D341Med (cell line): Measurements from ENCODE around the gene C12orf42.

Experiments
- DNase-seq: peaks from one replicate; pipeline ENCODE4 v3.0.0; 2012; ENCODE audit warnings: low spot score

Gene C12orf42

DNA sequence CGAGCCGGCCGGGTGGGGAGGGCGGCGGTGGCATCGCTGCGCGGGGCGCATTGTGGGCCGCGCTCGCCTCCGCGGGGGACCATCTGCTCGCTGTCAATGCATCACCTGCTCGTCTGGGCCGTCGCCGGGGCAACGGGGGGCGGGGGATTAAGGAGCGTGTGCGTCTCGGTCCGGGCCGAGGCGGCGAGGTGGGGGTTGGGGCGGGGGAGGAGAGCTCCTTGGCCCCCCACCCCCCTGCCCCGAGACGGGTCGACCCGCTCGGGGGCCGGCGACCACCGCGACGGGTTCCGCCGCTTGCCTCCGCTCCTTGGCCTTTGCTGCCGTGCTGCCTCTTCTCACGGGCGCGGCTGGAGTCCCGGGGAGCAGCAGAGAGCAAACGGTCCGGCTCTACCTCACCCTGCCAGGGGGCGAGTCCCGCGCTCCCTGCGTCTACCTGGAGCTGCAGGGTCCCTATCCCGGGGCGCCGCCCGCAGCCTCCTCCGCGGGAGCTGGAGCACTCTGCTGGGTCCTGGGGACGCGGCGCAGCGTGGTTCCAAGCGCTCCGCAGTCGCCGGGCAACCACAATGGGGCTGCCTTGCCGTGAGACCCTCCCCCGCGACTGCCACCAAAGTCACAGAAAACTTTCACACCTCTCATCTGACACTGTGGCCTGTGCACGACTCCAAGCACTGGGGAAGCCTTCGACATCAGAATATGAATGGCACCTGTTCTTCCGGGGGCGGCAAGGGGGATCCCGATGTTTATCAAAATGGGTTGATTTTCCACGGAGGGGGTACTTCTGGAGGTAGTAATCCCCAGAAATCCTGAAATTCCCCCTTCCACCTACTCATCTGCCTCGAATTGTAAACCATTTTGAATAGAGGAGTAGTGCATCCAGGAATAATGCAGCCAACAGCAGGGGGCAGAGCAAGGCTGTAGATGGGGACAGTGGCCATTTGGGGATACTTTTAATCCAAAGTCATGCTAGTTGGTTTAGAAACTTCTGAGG lies at the start of gene C12orf42:
C12orf42 (minus strand) TSS at position 500 of the 988 bp plus-strand sequence. CDS start 17,542 bp downstream, outside the sequence.
- DNase-seq = peak; percentile 87

DNA sequence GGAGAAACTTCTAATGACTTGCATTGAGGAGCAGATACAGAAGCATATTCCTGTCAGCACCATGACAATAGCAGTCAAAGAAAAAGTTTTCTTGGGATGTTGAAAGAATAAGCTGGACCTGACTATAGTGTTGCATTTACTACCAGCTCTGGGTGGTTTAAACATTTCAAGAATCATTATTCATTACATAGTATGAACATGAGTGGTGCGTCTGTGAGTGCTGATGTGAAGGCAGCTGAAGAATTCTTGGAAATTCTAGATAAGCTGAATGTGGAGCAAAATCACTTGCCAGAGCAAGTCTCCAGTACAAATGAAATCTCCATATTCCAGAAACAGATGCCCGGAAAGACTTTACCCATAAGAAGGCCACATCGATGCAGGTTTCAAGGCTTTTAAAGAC lies 46.3 kb upstream of the C12orf42 start:
- no peak for DNase-seq

DNA sequence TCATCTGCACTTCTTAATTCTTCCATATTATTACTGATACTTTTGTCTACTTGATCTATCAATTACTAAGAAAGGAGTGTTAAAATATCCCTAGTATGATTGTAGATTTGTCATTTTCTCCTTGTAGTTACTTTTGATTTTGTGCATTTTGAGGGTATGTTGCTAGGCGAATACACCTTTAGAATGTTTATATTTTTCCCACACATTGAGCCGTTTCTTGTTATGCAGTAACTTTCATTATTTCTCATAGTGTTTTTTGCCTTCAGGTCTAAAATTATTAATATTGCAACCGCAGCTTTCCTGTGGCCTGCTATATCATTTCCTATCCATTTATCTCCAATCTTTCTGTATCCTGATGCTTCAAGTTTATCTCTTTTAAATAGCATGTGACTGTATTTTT lies 44.6 kb upstream of the C12orf42 start:
- DNase-seq = no peak

DNA sequence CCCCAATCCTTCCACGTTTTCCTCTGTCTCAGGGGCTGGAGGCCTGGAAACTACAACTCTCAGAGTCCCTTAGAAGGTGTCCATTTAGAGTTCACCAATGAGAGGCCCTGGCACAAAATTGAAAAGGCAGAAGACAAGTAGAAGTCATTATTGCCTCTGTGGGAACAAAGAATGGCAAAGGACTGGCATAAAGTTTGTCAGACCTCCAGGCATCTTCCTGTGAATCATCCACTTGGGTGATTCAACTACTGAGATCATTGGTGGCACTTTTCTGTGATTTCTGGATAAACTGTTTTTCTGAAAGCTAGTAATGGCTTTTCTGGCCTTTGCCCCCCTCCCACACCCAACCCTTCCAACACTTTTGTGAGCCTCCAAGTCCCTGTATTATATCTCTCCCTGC lies 42.6 kb upstream of the C12orf42 start:
- DNase-seq = no peak

DNA sequence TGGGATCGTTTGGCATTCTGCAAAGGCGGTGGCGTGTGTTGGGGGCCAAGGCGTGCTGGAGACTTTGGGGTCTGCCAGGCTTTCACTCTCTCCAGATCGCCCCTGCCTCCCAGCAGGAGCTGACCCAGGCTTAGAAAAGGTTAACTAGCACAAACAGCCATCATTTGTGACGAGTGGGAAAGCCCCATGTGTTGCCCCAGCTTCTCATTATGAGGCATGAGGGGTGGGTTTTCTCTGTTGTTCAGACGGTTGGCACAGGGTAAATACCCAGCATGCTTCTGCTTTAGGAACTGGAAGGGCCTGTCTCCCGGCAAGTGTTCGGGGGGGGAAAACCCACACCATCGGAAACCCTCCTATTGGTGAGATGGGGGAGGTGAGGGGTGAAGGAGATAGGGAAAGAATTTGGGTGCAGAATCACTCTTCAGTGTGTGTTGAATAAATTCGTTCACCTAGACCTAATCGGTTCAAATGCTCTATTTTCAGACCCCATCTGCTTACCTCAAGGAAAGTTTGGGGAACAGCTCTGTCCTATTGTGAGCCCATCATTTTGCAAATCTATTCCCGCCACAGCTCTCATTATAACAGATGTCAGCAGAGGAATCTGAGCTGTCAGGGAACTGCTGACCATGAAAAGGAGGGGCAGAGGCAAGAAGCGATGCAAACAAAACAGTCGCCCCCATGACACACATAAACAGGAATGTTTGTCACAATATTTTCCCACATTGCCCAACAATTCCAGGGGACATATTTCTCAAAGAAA lies 34.7 kb upstream of the C12orf42 start:
- no peak for DNase-seq

DNA sequence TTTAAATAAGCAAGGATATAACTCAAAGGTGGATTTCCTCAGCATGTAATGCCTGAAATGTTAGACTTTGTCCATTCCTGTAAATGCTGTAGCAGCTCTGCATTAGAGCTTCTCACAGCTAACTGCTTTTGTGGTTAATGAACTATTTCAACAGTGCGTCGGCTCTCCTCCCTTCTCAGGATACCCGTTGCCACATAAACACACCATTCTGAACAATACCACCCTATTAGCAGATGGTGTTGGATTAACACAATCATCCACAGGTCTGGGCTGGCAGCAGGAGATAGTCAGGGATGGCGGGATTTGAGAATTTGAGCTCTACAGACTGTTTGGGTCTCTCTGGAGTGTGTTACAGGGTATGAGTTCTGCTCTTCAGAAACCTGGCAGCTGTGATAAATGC lies 33.5 kb upstream of the C12orf42 start:
- DNase-seq = peak; percentile 66

DNA sequence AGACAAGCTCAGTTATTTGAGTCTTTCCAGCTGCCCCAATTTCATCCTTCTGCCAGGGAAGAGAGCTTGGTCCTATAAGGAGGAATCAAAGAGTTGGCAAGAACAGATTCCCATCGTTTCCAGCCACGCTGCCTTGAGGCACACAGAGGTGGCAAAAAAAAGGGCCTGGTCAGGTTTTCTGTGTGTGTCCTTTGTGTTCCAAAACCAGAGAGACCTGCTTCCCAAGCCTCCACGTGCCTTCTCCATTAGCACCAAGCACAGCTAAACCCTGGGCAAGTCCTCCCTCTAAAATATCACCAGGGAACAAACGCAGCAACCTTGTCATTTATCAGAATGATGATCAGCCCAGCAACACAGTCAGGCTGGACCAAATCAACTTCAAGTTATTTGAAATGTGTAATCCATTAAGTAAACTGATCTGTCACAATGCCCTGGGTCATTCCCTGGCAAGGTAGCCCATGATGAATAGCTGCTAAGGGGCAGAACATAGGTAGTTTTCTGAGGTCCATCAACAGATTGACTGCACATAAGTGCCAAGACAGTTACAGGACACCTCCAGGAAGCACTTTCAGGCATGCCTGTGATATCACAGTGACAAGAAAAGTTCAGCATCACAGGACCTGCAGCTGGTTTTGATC lies 28.6 kb upstream of the C12orf42 start:
- no peak for DNase-seq

DNA sequence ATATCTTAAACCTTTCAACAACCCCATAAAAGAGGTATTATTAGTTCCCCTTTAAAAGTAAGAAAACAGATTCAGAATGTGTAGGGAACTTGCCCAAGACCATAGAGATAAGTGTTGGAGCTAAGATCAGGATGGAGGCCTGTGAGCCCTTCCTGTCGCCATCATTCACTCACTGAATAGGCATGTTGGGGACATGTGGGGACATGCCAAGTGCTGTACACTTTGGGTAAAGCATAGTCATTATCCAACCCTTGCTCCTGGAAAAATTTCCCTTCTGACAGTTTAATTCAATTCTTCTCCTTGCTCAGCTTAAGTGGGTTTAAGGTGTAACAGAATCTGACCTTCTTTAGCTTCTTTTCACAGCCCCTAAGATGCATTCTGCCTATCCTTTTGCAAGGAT lies 28.0 kb upstream of the C12orf42 start:
- no peak for DNase-seq

DNA sequence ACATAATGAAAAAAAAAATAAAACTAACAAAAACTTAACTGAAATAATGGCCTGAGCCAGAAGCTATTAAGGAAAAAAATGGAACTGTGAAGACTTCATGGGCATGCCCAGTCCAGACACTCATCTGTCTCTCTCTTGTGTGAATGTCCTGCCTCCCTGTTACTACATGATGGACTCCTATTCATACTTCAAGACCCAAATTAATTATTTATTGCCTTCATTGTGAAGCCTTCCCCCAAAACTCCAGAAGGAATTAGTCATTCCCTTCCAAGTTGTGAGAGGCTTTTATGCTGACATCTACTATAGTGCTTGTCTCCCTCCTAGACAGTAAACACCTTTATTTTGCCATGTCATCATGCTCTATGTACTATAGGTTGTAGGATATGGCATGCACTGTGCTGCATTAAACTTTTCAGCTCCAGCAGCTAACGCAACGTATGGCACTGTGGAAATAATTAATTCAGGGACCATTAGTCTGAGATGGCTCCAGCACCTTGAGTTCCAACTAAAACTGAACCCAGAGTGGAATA lies 25.0 kb upstream of the C12orf42 start:
- DNase-seq = no peak

DNA sequence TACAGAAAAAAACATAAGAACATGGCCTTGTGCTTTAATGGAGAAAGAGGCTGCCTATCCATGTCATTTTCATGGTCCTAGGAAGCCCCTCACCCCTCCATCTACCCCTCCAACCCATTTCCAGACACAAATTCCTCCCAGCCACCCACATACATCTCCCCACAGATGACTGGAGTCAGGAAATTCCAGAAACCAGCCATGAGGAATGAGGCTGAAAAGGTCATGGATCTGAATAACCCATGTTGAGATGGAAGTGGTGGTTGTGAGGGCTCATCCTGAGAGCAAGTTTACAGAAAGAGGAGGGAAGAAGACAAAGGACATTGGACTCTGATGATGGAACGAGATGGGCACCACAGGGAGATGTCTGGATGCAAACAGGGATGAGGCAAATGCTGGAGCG lies 23.9 kb upstream of the C12orf42 start:
- no peak for DNase-seq

DNA sequence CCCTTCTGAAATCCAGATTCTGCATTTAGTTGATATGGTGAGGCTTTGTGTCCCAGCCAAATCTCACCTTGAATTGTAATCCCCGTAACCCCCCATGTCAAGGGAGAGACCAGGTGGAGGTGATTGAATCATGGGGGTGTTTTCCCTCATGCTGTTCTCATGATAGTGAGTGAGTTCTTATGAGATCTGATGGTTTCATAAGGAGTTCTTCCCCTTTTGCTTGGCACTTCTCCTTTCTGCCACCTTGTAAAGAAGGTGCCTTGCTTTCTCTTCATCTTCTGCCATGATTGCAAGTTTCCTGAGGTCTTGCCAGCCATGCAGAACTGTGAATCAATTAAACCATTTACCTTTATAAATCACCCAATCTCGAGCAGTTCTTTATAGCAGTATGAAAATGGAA lies 23.1 kb upstream of the C12orf42 start:
- DNase-seq = no peak

DNA sequence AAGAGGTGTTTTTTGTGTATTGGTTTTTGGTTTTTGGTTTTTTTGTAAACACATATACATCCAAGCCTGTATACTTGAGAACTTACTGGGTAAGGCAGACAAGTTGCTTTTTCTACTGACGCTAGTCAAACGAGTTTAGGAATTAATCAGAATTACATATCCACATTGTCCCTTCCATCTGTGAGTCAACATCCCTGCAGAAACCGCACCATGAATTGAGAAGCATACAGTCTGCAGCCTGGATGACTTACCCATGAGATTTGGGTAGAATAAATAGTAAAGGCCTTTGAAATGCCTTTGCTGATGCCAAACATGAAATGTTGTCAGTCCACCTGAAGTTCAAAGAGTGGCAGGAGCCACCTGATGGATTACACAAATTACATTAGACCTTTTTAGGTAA lies 21.4 kb upstream of the C12orf42 start:
- no peak for DNase-seq

DNA sequence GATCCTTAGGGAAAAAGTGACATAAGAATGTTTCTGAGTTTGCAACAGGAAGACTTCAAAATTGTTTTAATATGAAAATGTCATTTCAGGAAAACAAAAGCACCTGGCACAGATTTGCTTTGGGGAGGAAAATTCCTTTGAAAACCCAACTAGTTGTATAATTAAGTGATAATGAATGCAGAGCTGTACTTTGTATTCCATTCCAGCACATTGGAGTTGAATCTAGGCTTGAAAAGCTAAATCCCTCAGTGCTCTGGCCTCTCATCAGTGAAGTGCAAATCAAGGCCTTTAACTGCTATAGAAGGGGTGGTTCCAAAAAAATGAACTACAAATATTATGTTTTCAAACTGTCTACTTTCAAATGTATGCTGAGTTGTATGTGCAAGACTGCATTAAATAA lies 19.6 kb upstream of the C12orf42 start:
- no peak for DNase-seq

DNA sequence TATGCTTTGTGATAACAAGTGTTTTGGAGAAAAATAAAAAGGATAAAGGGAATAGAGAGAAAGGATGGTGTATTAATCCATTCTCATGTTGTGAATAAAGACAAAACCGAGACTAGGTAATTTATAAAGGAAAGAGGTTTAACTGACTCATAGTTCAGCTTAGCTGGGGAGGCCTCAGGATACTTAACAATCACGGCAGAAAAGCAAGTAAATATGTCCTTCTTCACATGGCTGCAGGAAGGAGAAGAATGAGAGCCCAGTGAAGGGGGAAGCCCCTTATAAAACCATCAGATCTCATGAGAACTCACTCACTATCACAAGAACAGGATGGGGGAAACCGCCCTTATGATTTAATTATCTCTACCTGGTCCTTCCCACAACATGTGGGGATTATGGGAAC lies 18.1 kb upstream of the C12orf42 start:
- DNase-seq = no peak

DNA sequence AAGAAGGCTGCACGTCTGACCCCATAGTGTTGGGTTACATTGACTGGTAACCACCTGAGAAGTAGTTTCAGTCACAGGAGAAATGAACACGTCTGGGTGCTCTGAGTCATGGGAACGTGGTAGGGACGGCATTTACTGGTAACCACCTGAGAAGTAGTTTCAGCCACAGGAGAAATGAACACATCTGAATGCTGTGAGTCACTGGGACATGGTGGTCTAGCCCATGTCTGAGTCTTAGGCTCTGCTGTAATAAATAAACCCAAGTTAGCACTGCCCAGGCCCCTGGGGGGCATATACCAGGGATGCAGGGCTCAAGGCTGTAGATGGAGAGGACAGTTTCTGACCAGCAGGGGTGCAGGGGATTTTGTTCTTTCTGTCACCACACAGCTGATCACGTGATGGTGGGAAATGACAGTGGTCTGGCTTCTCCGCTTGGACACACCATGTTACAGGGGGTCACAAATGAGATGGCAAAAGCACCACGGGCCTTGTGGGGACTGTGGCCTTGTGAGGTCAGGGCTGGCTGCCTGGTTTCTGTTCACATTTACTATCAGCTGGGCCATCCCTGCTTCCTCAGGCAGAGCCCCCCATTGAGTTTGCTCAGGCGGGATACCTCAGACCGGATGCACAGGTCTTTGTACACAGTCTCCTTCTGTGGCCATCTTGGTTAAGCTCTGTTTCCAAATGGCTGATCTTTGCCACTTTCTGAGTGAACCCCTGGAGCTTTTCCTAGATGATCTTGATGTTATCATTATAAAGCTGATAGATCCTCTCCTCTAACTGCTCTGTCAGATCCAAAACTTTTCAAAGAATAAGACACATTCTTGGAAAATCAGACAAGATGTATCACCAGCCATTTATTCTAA lies 9.8 kb upstream of the C12orf42 start:
- no peak for DNase-seq

DNA sequence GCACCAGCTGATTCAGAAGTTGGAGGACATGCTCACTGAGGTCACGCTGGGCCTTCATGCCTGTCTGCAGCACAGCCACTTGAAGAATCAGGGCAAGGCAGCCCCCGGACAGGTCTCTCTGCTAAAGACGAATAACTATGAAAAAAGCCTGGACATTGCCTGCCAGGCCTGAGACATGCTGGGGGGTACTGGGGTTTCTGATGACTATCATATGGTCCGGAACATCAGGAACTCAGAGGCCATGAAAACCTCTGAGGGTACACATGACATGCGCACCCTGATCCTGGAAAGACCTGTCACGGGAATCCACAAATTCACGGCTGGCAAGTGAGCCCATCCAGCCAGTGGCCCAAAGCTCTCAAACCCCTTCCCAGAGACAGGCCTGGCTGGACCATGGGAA lies 8.8 kb upstream of the C12orf42 start:
- DNase-seq = no peak

DNA sequence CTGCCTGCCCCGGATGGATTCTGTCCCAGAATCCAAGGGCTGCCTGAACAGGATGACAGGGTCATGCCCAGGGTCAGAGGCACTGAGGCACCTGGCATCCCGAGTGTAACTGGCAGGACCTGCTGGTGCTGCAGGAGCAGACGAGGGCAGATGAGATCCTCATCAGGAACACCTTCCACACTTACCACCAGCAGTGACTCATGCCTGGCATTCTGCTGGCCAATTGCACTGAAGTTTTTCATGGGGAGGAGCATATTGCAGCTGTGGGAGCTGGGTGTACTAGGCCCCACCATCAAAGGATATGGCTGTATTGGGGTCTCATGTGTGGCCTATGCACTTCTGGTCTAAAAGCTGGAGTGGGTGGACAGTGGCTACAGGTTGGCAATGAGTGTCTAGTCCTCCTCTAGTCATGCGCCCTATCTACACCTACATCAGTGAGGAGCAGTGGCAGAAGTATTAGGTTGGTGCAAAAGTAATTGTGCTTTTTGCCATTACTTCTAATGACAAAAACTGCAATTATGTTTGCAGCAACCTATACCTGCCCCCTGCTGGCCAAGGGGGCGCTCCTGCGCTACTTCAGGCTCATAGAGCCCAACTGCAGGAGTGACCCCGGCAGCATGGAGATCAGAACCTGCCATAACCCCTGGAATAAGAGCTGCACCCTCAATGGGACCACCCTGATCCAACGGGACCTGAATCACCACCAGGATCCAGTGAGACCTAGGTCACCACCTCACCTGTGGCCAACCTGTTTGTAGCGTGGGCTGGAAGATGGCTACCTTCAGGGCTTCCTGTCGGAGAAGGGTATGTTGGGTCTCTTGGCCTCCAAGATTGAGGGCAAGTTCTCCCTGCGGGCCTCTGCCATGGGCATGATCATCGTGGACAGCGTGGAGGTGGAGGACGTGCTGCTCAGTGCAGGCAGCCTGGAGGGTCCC lies 8.0 kb upstream of the C12orf42 start:
- peak; percentile 77 for DNase-seq

DNA sequence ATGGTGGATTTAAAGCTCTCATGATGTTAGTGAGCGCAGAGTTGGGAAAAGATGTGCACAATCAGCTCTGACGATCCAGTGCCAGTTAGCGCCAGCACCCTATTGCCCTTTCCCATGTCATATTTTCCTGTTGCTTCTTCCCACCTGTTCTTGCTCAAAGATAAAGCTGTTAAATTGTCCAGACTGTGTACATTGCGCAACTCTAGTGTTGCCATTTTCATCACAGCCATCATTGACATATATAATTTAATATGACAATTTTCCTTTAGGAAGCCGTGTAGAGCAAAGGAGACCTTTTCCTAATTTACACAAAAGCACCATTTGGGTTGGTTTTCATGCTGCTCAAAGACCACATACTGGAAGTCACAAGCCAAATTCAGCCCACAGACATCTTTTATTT lies 5.7 kb upstream of the C12orf42 start:
- DNase-seq = no peak

DNA sequence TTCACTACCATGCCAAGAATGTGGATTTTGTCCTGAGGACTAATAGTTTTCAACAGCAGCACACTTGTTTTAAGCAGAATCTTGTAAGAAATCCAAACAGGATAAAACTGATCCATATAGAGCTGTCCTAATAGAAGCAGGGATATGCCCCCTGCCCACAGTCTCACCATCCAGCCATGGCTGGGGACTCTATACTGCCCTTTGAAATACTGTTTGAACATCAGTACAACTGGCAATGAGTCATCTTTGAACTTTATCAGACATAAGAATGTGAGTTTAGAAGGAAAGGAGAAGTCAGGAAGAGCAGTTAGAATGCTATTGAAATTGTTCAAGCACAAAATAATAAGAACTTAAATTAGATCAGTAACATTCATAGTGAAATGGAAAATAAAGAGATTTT lies 3.8 kb upstream of the C12orf42 start:
- DNase-seq = no peak

DNA sequence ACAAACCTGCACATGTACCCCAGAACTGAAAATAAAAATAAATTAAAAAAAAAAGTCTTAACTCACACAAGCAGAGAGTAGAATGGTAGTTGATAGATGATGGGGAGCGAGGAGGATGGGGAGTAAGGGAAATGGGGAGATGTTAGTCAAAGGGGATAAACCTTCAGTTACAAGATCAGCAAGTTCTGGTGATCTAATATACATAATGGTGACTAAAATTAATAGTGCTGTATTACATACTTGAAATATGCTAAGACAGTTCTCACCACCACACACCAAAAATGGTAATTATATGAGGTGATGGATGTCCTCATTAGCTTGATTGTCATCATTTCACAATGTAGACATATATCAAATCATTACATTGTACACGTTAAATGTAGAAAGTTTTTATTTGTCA lies 3.2 kb upstream of the C12orf42 start:
- DNase-seq = no peak
